SK-N-MC (cell line): ENCODE measurements around the gene HRG.

Experiments used
- EZH2 ChIP-seq: fragments of 200-600 bp; sonication (generic); IDR thresholded peaks from one replicate; pipeline ENCODE4 v1.6.1; 2017; ENCODE audit warnings: antibody characterized with exemption
- FOXP2 ChIP-seq: optimal IDR thresholded peaks from 2 replicates; pipeline ENCODE3; 2011; ENCODE audit warnings: mild to moderate bottlenecking, moderate library complexity; ENCODE audit not compliant: insufficient read depth; ENCODE audit errors: extremely low read length, control extremely low read depth

GRCh38 chr3:186625600-186626042 lies 40.2 kb upstream of the HRG start:
- TF ChIP-seq EZH2 (no peak), FOXP2 (no peak)
